Tibial nerve (tissue), 4 donors: ENCODE measurements around the gene ICA1L. TPM values are rescaled to one million over a fixed set of nuclear protein-coding genes. Genes with fewer than 3 reads are reported as not detected.

Experiments
- DNase-seq, 2 donors: peaks; one replicate each; pipeline ENCODE4 v3.0.0-alpha.2; 2019; ENCODE audit warnings: low spot score in 2 of 2
- H3K27ac ChIP-seq, 4 donors: fragments of 200-600 bp; sonication (generic) in 3 of 4; one replicate each; pipeline ENCODE4 v1.5.1; 2017 to 2019; ENCODE audit warnings: mild to moderate bottlenecking in 1 of 4
- H3K27me3 ChIP-seq, 2 donors: fragments of 200-600 bp; sonication (generic) in 1 of 2; one replicate each; pipeline versions ENCODE4 v1.5.1 to v1.6.0; 2017 to 2019
- H3K36me3 ChIP-seq, 3 donors: fragments of 200-600 bp; sonication (generic); one replicate each; pipeline ENCODE4 v1.5.1; 2018 to 2019
- H3K4me1 ChIP-seq, 4 donors: fragments of 200-600 bp; sonication (generic) in 3 of 4; one replicate each; pipeline ENCODE4 v1.5.1; 2017 to 2019
- H3K4me3 ChIP-seq, 4 donors: fragments of 200-600 bp; sonication (generic) in 3 of 4; one replicate each; pipeline ENCODE4 v1.5.1; 2017 to 2019; ENCODE audit warnings: mild to moderate bottlenecking in 1 of 4, moderate library complexity in 1 of 4
- H3K9me3 ChIP-seq, 4 donors: fragments of 200-600 bp; sonication (generic) in 3 of 4; one replicate each; pipeline ENCODE4 v1.5.1; 2017 to 2019
- CTCF ChIP-seq, 5 experiments: fragments of 200-600 bp in 3 of 5; fragments of 450-650 bp in 2 of 5; sonication (generic) in 3 of 5; IDR thresholded peaks; one replicate each; pipeline ENCODE4 v1.5.1; 2016 to 2019; ENCODE audit warnings: antibody characterized with exemption in 5 of 5, mild to moderate bottlenecking in 3 of 5, moderate library complexity in 2 of 5
- EP300 ChIP-seq, 2 donors: sonication (generic); formaldehyde crosslinking; IDR thresholded peaks; one replicate each; pipeline ENCODE4 v1.6.1; 2017; ENCODE audit warnings: antibody characterized with exemption in 2 of 2, mild to moderate bottlenecking in 1 of 2
- POLR2A ChIP-seq, 2 donors: fragments of 450-650 bp; IDR thresholded peaks; one replicate each; pipeline ENCODE4 v1.6.1; 2017; ENCODE audit warnings: antibody characterized with exemption in 2 of 2, mild to moderate bottlenecking in 2 of 2, moderate library complexity in 2 of 2
- WGBS, 2 donors: methylation state at CpG; one replicate each; pipeline ENCODE4 v1.1.5; 2018; 5-methylcytosine and 5-hydroxymethylcytosine counted together
- total RNA-seq, 4 donors: library from RNA; depleted of rRNA; stranded (reverse); fragments of >200 nt; gene quantifications; one replicate each; pipeline ENCODE4 v1.1.0, GENCODE V29; 2016

Gene ICA1L
- total RNA-seq, 4 donors from 2014 or later: 12.3 to 70.2 (median 32.7) TPM

- TF ChIP-seq POLR2A (IDR thresholded peaks at IDR 0.05): no peak
- no peak for TF ChIP-seq EP300 (IDR thresholded peaks at IDR 0.05)
- TF ChIP-seq CTCF (IDR thresholded peaks at IDR 0.05): no peak
- peaks cover 0 to 61% (median 3%) of the 10 kb centered on the region in 3 donors for H3K36me3 ChIP-seq
- no peak overlapping the region for H3K4me3 ChIP-seq
- DNase-seq: no peak
- H3K27ac ChIP-seq: no peak overlapping the region
- 87 to 96% methylated on average over 37 of the region's 37 CpGs for WGBS, 2 donors
- H3K9me3 ChIP-seq: no peaks in the 10 kb centered on the region
- H3K27me3 ChIP-seq: no peaks in the 10 kb centered on the region
- no peaks in the 10 kb centered on the region for H3K4me1 ChIP-seq
These were observed 97.5 kb downstream of the ICA1L start for GRCh38 chr2:202774104-202774503.

GRCh38 chr2:202773301-202773973, 98.1 kb downstream of the ICA1L start:
- Histone ChIP-seq H3K4me1 (no peaks in the 10 kb centered on the region), H3K4me3 (no peak overlapping the region), H3K27ac (no peak overlapping the region), H3K9me3 (no peaks in the 10 kb centered on the region), H3K27me3 (no peaks in the 10 kb centered on the region), H3K36me3 (peaks cover 0 to 54% (median 3%) of the 10 kb centered on the region in 3 donors)
- 88 to 90% methylated on average over 6 of the region's 6 CpGs for WGBS, 2 donors
- no peak for DNase-seq
- TF ChIP-seq POLR2A (IDR thresholded peaks at IDR 0.05) (no peak), CTCF (IDR thresholded peaks at IDR 0.05) (no peak), EP300 (IDR thresholded peaks at IDR 0.05) (no peak)

- 80 to 85% methylated on average over 7 of the region's 7 CpGs for WGBS, 2 donors
- peaks cover 0 to 39% (median 3%) of the 10 kb centered on the region in 3 donors for H3K36me3 ChIP-seq
- no peak for TF ChIP-seq POLR2A (IDR thresholded peaks at IDR 0.05)
- no peak for TF ChIP-seq EP300 (IDR thresholded peaks at IDR 0.05)
- no peak for TF ChIP-seq CTCF (IDR thresholded peaks at IDR 0.05)
- H3K4me1 ChIP-seq: no peaks in the 10 kb centered on the region
- no peak overlapping the region for H3K4me3 ChIP-seq
- H3K9me3 ChIP-seq: no peaks in the 10 kb centered on the region
- H3K27ac ChIP-seq: no peak overlapping the region
- no peak for DNase-seq
- no peaks in the 10 kb centered on the region for H3K27me3 ChIP-seq
These were observed 99.7 kb downstream of the ICA1L start for GRCh38 chr2:202771741-202772460.

GRCh38 chr2:202771336-202771735, 100.2 kb downstream of the ICA1L start:
- Histone ChIP-seq H3K9me3 (no peaks in the 10 kb centered on the region), H3K27ac (no peak overlapping the region), H3K27me3 (no peaks in the 10 kb centered on the region), H3K4me1 (no peaks in the 10 kb centered on the region), H3K4me3 (no peak overlapping the region), H3K36me3 (peaks cover 0 to 39% (median 3%) of the 10 kb centered on the region in 3 donors)
- WGBS, 2 donors: 92 to 93% methylated on average over 1 of the region's 1 CpG
- TF ChIP-seq POLR2A (IDR thresholded peaks at IDR 0.05) (no peak), CTCF (IDR thresholded peaks at IDR 0.05) (no peak)
- DNase-seq: no peak

- peaks cover 0 to 39% (median 3%) of the 10 kb centered on the region in 3 donors for H3K36me3 ChIP-seq
- TF ChIP-seq POLR2A (IDR thresholded peaks at IDR 0.05): no peak
- TF ChIP-seq EP300 (IDR thresholded peaks at IDR 0.05): no peak
- no peak for TF ChIP-seq CTCF (IDR thresholded peaks at IDR 0.05)
These were observed 102.4 kb downstream of the ICA1L start for GRCh38 chr2:202769201-202769600.

More at GRCh38 chr2:202769201-202769600, 102.4 kb downstream of the ICA1L start:
- no peak overlapping the region for H3K4me3 ChIP-seq
- no peak overlapping the region for H3K27ac ChIP-seq
- H3K4me1 ChIP-seq: no peaks in the 10 kb centered on the region
- no peak for DNase-seq
- H3K27me3 ChIP-seq: no peaks in the 10 kb centered on the region
- H3K9me3 ChIP-seq: no peaks in the 10 kb centered on the region
